ENCODE measurements around the gene ROCK1.
"Not testable (repeated sequence)": the region's sequence is repeated elsewhere in the genome, so short reads cannot be mapped to it uniquely, and the experiment has no call there.

Gene ROCK1

DNA sequence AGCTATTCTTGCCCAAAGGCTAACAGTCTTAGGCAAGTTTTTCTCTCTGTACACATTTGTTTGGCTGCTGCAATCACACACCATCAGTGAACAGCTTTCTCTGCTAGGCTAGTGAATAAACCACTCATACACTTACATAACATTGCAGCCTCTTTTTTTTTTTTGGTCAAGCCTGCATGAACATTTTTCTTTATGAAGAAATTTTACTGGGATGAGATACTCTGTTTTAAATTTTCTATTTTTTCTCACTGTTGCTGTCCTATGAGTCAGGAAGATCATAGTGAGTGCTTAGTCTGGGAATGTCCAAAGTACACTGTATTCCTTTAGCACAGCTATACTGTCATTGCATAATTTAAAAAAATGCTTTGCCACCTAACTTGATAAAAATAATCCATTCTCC is 58.5 kb downstream of the ROCK1 start:
- no peak for DNase-seq (ENCODE audit: low read depth, low spot score)

DNA sequence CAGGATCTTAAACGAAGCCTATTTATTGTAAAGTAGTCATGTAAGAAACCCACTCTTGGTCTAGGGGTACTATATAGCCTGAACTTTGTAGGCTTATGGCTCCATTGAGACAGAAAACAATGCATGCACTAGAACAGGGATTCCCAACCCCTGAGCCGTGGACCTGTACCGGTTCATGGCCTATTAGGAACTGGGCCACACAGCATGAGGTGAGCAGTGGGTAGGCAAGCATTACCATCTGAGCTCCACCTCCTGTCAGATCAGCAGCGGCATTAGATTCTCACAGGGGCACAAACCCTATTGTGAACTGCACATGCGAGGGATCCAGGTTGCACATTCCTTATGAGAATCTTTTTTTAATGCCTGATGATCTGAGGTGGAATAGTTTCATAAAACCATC is 59.2 kb downstream of the ROCK1 start:
- no peak for DNase-seq (ENCODE audit: low read depth, low spot score)

DNA sequence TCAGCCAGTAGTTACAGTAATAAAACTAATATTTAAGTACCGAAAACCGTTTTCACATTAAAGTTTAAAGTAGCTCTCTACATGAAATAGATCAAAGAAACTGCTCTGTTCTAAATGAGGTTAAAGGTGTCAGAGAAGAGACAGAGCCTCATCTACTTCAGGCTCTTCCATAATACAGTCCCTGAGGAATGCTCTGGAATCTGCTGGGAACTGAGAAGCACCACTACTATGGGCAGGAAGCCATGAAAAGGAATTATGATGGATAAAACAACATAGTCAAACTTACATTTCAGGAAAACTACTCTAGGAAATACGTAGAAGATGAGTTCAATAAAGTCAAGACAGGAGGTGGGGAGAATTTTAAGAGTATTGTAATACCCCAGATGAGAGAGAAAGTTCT is 60.0 kb downstream of the ROCK1 start:
- DNase-seq (ENCODE audit: low read depth, low spot score): no peak

DNA sequence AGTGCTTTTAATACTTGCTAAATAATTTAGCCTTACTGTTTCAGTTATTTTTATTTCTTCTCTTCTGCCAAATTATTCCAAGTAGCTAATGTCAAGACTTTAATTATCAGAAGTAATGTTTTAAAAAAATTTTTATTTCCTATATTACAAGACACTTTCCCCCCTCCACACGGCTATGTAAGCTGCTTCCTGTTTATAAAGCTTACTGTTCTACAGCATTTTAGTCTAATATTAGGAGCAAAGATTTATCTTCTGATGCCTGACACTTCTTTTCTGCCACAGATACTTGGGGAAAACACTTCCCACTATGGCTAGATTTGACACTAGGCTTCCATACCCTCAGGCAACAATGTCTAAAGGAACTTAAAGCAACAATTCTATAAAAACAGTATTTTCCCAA is 62.3 kb downstream of the ROCK1 start:
- DNase-seq (ENCODE audit: low read depth, low spot score): no peak

DNA sequence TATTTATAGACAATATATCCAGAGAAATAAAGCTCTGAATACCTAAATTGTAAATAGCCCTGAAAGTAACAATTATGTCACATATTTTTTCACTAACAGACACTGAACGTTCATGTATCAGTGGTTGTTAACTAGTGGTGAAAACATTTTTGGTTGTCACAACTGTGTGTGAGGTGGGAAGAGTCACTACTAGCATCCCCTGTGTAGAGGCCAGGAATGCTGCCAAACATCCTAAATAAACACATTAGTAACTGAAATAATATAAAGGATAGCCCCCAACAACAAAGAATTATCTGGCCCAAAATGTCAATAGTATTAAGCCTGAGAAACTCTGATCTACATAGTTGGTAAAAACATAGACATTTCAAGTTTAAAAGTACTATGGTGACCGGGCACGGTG is 64.5 kb downstream of the ROCK1 start:
- DNase-seq (ENCODE audit: low read depth, low spot score): no peak

DNA sequence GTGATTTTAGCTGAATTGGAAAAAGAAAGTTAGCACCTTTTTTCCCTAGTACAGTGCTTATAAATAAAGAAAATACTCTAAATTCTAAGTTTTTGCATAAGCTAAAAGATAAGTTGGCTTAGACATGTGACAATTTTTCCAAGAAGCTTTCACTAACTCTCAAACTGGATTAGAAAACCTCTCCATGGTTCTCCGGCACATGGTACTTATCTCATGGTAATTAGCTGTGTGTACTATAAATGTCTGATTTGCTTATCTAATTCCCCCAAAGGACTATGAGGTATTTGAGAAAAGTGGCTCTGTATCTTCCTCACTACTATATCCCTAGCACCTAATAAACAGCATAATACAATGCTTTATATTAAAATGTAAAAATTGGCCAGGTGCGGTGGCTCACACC is 71.1 kb downstream of the ROCK1 start:
- no peak for DNase-seq (ENCODE audit: low read depth, low spot score)

DNA sequence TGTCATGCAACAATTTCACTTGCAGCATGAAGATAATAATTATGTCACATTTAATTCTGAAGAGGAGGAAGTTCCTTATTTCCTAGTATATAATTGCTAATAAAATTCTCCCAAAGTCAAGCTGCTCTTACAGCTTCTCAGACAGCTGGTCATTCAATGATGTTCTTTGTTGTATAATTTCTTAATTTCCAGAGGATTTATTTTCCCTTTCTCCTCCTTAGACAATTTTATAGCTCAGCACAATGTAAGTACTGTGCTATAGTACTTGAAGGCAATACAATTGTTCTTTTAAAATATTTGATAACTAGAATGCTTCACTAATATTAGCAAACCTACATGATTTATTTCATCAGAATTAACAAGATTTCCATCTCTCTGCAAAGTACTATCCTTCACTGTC is 73.4 kb downstream of the ROCK1 start:
- DNase-seq (ENCODE audit: low read depth, low spot score): no peak

DNA sequence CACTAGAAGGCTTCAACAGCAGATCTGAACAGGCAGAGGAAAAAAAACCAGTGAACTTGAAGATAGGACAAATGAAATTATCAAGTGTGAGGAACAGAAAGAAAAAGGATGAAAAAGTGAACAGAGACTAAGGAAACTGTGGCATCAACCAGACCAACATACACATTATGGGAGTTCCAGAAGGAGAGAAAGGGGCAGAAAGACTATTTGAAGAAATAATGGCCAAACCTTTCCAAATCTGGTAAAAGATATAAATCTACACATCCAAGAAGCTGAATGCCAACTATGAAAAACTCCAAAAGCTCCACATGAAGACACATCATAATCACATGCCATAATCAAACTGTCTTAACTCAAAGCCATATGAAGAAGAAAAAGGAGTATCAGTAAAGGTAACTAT is 79.8 kb downstream of the ROCK1 start:
- DNase-seq (ENCODE audit: low read depth, low spot score): no peak

DNA sequence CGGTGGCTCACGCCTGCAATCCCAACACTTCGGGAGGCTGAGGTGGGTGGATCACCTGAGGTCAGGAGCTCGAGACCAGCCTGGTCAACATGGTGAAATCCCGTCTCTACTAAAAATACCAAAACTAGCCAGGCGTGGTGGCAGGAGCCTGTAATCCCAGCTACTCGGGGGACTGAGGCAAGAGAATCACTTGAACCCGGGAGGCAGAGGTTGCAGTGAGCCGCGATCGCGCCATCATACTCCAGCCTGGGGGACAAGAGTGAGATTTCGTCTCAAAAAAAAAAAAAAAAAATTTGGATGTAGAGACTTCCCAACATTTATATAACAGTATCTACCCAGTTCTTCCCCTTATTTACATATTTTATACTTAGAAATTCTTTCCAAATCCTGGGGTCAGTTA is 93.4 kb downstream of the ROCK1 start:
- not testable (repeated sequence) for DNase-seq (ENCODE audit: low read depth, low spot score)

DNA sequence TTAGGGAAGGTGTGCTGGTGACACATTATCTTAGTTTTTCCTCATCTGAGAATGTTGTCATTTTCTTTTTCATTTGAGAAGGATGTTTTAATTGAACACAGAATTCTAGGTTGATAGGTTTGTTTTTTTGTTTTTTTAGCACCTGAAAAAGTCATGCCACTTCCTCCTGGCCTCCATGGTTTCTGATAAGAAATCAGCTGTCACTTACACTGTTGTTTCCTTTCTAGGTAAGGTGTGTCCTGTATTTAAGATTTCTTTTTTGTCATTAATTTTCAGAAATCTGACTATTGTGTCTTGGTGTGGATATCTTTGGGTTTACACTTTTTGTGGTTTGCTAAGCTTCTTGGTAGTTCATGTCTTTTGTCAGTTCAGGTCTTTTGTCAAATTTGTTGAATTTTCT is 99.3 kb downstream of the ROCK1 start:
- DNase-seq (ENCODE audit: low read depth, low spot score): no peak

DNA sequence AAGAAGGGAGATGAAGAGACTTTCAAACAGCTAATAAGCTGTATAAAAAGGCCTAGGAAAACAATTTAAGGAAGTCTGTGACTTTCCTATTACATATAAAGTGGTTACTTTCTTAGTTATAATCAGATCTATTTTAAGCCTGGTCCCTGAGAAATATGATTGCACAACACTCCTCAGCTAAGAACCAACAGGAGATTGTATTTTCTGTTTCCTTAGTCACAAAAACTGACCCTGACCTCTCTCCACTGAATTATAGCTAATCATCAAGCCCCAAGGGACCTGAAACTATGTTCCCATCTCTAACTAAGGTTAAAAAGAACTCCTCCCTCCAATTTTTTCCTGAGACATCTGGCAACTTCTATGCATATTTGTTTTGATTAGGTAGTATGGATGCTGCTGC is 106.9 kb downstream of the ROCK1 start:
- DNase-seq (ENCODE audit: low read depth, low spot score): no peak

DNA sequence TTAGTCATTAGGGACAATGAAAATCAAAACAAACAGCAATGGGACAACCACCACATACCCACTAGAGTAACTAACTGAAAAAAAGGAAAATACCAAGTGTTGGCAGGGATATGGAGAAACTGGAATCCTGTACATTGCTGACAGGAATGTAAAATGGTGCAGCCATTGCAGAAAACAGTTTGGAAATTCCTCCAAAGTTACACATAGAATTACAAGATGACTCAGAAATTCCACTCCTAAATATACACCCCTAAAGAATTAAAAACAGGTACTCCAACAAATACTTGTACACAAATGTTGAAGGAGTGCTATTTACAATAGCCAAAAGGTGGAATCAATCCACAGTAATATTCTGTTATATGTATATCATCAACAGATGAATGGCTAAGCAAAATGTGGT is 110.9 kb downstream of the ROCK1 start:
- DNase-seq (ENCODE audit: low read depth, low spot score): no peak

DNA sequence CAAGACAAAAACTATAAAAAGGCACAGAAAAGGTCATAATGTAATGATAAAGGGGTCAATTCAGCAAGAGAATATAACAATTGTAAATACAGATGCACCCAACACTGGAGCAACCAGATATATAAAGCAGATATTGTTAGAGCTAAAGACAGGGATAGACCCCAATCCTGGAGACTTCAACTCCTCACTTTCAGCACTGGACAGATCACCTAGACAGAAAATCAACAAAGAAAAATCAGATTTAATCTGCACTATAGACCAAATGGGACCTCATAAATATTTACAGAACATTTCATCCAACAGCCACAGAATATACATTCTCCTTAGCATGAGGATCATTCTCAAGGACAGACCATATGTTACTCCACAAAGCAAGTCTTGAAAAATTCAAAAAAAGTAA is 114.2 kb downstream of the ROCK1 start:
- DNase-seq (ENCODE audit: low read depth, low spot score): no peak

DNA sequence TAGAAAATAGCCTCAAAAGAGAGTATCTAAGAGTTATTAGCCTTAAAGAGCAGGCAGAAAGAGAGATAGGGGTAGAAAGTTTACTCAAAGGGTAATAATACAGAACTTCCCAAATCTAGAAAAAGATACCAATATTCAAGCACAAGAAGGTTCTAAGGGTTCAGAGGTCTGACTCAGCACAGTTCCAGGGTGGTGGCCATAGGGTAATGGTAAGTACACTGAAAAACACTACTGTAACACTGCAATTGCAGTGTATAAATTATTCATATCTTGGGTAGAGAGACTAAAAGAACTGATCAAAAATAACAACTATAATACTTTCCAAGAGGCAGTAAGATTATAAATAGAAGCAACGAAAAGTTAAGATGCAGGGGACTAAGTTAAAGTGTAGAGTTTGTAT is 115.2 kb downstream of the ROCK1 start:
- DNase-seq (ENCODE audit: low read depth, low spot score): no peak

DNA sequence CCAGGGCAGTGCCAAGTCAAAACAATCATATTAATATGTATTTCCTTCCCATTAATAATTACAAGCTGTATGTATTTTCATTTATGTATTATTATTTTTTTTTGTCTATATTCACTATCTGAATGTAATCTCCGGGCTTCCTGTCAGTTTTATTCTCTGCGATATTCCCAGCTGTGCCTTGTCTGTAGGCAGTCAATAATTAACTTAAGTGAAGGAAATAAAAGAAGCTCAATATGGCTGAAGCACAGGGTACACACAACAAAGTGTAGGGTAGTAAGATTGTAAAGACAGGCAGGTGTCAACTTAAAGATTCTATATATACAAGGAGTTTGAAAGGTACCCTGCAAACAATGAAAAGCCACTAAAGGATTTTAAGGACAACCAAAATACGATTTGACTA is 122.9 kb downstream of the ROCK1 start:
- DNase-seq (ENCODE audit: low read depth, low spot score): no peak

DNA sequence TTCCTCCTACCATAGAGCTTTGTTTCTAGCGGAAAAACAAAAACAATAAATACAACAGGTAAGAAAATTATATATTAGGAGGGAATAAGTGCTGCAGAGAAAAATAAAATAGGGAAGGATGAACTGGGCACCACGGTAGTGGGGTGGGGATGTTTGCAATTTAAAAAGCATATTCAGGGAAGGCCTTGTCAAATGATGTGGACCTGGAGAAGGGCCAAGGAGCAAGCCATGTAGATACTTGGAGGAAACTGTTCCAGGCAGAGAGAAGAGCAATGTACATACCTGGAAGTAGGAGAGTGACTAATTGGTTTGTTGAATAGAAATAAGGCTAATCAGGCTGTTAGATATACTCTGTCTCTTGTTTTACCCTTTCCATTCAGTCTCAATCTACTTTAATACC is 136.5 kb downstream of the ROCK1 start:
- no peak for DNase-seq (ENCODE audit: low read depth, low spot score)

DNA sequence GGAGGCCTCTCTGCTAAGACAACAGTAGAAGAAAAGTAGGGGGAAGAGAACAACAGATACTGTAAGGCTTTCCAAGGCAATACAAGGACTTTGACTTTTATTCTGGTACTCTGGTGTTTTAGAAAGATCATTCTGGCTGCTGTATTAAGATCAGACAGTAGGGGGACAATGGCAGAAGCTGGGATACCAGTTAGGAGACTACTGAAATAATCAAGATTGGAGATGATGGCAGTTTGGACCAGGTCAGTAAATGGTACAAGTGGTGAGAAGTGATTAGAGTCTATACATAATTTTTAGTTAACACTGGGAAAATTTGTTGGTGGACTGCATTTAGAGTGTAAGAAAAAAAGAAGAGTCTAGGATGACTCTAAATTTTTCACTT is 139.7 kb downstream of the ROCK1 start:
- no peak for DNase-seq (ENCODE audit: low read depth, low spot score)

DNA sequence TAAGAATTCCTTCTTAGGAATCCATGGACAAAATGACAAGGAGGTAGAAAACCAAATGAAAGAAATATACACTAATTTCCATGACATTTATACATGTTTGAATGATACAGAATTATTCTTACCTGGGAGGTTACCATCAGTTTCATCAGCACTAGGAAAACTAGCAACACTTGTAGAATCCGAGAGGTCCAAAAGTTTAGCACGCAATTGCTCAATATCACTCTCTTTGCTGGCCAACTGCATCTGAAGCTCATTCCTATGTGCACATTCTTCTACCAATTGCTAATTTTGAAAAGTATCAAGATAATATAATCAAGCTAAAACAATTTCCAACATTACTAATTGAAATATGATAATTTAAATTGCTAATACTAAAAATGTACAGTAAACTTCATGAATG is 144.8 kb downstream of the ROCK1 start:
- no peak for DNase-seq (ENCODE audit: low read depth, low spot score)

DNA sequence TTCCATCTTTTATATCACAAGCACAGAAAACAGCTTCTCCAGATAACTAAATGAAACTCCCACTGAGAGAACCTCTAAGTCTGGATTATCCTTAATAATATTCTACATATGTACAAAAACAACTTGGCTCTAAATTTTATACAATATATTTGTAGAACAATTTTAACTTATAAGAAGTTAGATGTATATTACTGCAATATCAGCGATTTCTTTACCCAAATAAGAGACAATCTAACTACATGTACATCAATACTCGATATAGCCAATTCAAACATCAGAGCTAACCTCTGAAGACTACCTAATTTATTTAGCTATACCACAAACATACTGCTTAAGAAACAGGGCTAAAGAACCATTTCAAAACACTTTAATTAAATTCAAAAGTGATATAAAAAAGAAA is 148.6 kb downstream of the ROCK1 start:
- no peak for DNase-seq (ENCODE audit: low read depth, low spot score)

DNA sequence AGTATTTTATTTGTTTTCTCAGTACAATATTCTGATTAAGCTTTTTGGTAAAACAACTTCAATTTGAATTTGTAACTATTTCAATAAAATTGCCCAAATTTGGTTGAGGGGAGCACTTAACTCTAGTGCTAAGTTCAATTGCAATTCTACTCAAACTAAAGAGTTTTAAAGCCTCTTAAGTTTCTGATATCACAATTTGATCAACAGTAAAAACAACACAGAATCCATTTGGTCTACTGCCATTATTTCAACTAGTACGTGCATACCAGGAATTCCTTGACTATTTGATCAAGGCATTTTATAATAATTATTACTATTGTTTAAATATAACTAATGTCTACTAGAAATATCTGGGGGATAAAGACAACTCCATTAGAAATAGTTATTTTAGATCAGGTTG is 150.9 kb downstream of the ROCK1 start:
- no peak for DNase-seq (ENCODE audit: low read depth, low spot score)

DNA sequence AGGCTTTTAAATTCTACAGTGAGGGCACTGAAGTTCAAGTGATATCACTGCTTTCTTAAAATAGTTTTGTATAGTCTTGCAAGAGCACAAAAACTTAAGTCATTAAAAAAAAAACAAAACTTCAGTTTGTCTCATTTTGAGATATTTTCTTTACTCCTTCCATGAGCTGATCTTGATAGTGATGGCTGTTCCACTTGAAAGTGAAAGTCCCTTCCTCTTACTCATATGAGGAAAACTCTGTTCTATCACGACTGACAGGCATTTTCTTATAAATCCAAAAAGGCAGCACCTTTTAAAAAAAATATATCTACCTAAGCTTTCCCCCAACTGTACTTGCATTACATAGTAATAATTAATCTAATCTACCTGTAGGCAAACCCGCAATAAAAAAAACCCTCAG is 160.8 kb downstream of the ROCK1 start:
- not testable (repeated sequence) for DNase-seq (ENCODE audit: low read depth, low spot score)

Data from ELF-1 (cell line).